Ovary (tissue), 3 donors: ENCODE measurements around the gene HCRTR1.

Source experiments
- EP300 ChIP-seq: sonication (generic); formaldehyde crosslinking; IDR thresholded peaks from one replicate; pipeline ENCODE4 v1.6.1; 2017; ENCODE audit warnings: antibody characterized with exemption
- TF ChIP-seq, protein P1 (sequence below), 3 donors: fragments of 450-650 bp in 2 of 3; fragments of 200-600 bp in 1 of 3; IDR thresholded peaks; one replicate each; pipeline versions ENCODE4 v1.5.1 to v1.8.0; 2016 to 2022; ENCODE audit warnings: antibody characterized with exemption in 3 of 3, mild to moderate bottlenecking in 1 of 3
- donor health status: DM: no; HTN: no; CAD: no.

DNA sequence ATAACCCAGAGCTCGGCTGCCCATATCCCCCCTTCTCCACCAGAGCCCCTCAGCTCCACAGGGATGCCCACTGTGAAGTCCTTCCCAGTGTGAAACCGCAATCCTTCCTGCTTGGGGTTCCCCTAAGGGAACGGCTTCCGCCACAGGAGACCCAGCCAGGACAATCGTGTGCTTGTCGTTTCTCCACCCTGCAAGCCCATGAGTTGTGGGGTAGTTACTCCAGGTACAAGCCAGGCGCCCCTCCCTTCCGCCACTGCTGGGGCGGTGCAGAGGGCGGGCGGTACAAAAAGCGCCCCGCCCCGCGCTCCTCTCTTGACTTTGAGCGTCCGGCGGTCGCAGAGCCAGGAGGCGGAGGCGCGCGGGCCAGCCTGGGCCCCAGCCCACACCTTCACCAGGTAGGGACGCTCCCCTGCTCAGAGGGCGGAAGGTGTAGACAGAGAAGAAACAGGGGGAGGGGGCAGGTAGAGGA is 41.3 kb upstream of the HCRTR1 start, which contains the start of gene TINAGL1:
- TF ChIP-seq, protein P1, sequence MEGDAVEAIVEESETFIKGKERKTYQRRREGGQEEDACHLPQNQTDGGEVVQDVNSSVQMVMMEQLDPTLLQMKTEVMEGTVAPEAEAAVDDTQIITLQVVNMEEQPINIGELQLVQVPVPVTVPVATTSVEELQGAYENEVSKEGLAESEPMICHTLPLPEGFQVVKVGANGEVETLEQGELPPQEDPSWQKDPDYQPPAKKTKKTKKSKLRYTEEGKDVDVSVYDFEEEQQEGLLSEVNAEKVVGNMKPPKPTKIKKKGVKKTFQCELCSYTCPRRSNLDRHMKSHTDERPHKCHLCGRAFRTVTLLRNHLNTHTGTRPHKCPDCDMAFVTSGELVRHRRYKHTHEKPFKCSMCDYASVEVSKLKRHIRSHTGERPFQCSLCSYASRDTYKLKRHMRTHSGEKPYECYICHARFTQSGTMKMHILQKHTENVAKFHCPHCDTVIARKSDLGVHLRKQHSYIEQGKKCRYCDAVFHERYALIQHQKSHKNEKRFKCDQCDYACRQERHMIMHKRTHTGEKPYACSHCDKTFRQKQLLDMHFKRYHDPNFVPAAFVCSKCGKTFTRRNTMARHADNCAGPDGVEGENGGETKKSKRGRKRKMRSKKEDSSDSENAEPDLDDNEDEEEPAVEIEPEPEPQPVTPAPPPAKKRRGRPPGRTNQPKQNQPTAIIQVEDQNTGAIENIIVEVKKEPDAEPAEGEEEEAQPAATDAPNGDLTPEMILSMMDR (IDR thresholded peaks at IDR 0.05): no peak
- TF ChIP-seq EP300: no peak
